K562 (cell line): Measurements from ENCODE around the gene NCMAP.

ENCODE experiments used
- RBM15 ChIP-seq: fragments of 200-400 bp; formaldehyde crosslinking; IDR thresholded peaks from 2 replicates; pipeline ENCODE4 v1.6.1; 2018; ENCODE audit warnings: mild to moderate bottlenecking, low read length, moderate library complexity; ENCODE audit not compliant: insufficient read depth
- ZFP30 ChIP-seq: fragments of 250-450 bp; sonication (Bioruptor Pico); IDR thresholded peaks from 2 replicates; pipeline ENCODE4 v1.8.0; 2022; ENCODE audit warnings: moderate library complexity, mild to moderate bottlenecking, inconsistent platforms, borderline replicate concordance
- ZKSCAN8 ChIP-seq: fragments of 200-800 bp; sonication (Bioruptor generic); IDR thresholded peaks from 2 replicates; pipeline ENCODE4 v1.6.1; 2016; ENCODE audit warnings: missing genetic modification characterization, missing compliant biosample characterization
- TF ChIP-seq, protein P1 (sequence below): sonication (generic); formaldehyde crosslinking; IDR thresholded peaks from 2 replicates; pipeline ENCODE4 v1.8.1; 2023; ENCODE audit warnings: mild to moderate bottlenecking, missing genetic modification reagents
- TF ChIP-seq, protein P2 (sequence below), 3 experiments: IDR thresholded peaks in 2 of 3; conservative IDR thresholded peaks in 1 of 3; 2 replicates each; pipeline ENCODE4 v1.5.1; 2011 to 2012; ENCODE audit warnings: low read length in 3 of 3, mild to moderate bottlenecking in 3 of 3, control low read depth in 2 of 3, improper control_type of control experiment in 1 of 3, inconsistent platforms in 1 of 3, low read depth in 1 of 3, mixed read lengths in 1 of 3, moderate library complexity in 1 of 3; ENCODE audit not compliant: insufficient read depth in 2 of 3
- TF ChIP-seq, protein P3 (sequence below): conservative IDR thresholded peaks from 2 replicates; pipeline ENCODE4 v1.6.1; 2011; ENCODE audit warnings: low read depth, mild to moderate bottlenecking, low read length; ENCODE audit not compliant: control insufficient read depth
- TF ChIP-seq, protein P4 (sequence below): sonication (generic); formaldehyde crosslinking; IDR thresholded peaks from 2 replicates; pipeline ENCODE4 v1.8.0; 2022; ENCODE audit warnings: mild to moderate bottlenecking, missing genetic modification reagents

GRCh38 chr1:24578846-24579245 is 23.0 kb downstream of the NCMAP start:
- no peak for TF ChIP-seq ZKSCAN8
- TF ChIP-seq, protein P1, sequence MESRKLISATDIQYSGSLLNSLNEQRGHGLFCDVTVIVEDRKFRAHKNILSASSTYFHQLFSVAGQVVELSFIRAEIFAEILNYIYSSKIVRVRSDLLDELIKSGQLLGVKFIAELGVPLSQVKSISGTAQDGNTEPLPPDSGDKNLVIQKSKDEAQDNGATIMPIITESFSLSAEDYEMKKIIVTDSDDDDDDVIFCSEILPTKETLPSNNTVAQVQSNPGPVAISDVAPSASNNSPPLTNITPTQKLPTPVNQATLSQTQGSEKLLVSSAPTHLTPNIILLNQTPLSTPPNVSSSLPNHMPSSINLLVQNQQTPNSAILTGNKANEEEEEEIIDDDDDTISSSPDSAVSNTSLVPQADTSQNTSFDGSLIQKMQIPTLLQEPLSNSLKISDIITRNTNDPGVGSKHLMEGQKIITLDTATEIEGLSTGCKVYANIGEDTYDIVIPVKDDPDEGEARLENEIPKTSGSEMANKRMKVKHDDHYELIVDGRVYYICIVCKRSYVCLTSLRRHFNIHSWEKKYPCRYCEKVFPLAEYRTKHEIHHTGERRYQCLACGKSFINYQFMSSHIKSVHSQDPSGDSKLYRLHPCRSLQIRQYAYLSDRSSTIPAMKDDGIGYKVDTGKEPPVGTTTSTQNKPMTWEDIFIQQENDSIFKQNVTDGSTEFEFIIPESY (CRISPR knock-in tag), result no peak
- TF ChIP-seq, protein P2, sequence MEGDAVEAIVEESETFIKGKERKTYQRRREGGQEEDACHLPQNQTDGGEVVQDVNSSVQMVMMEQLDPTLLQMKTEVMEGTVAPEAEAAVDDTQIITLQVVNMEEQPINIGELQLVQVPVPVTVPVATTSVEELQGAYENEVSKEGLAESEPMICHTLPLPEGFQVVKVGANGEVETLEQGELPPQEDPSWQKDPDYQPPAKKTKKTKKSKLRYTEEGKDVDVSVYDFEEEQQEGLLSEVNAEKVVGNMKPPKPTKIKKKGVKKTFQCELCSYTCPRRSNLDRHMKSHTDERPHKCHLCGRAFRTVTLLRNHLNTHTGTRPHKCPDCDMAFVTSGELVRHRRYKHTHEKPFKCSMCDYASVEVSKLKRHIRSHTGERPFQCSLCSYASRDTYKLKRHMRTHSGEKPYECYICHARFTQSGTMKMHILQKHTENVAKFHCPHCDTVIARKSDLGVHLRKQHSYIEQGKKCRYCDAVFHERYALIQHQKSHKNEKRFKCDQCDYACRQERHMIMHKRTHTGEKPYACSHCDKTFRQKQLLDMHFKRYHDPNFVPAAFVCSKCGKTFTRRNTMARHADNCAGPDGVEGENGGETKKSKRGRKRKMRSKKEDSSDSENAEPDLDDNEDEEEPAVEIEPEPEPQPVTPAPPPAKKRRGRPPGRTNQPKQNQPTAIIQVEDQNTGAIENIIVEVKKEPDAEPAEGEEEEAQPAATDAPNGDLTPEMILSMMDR (IDR thresholded peaks at IDR 0.05 in 2 of 3, conservative IDR thresholded peaks at IDR 0.05 in 1 of 3; ENCODE audit: insufficient read depth in 2 of 3, low read depth in 1 of 3, low read length in 3 of 3), result no peak
- TF ChIP-seq, protein P3, sequence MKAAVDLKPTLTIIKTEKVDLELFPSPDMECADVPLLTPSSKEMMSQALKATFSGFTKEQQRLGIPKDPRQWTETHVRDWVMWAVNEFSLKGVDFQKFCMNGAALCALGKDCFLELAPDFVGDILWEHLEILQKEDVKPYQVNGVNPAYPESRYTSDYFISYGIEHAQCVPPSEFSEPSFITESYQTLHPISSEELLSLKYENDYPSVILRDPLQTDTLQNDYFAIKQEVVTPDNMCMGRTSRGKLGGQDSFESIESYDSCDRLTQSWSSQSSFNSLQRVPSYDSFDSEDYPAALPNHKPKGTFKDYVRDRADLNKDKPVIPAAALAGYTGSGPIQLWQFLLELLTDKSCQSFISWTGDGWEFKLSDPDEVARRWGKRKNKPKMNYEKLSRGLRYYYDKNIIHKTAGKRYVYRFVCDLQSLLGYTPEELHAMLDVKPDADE, result no peak
- TF ChIP-seq, protein P4, sequence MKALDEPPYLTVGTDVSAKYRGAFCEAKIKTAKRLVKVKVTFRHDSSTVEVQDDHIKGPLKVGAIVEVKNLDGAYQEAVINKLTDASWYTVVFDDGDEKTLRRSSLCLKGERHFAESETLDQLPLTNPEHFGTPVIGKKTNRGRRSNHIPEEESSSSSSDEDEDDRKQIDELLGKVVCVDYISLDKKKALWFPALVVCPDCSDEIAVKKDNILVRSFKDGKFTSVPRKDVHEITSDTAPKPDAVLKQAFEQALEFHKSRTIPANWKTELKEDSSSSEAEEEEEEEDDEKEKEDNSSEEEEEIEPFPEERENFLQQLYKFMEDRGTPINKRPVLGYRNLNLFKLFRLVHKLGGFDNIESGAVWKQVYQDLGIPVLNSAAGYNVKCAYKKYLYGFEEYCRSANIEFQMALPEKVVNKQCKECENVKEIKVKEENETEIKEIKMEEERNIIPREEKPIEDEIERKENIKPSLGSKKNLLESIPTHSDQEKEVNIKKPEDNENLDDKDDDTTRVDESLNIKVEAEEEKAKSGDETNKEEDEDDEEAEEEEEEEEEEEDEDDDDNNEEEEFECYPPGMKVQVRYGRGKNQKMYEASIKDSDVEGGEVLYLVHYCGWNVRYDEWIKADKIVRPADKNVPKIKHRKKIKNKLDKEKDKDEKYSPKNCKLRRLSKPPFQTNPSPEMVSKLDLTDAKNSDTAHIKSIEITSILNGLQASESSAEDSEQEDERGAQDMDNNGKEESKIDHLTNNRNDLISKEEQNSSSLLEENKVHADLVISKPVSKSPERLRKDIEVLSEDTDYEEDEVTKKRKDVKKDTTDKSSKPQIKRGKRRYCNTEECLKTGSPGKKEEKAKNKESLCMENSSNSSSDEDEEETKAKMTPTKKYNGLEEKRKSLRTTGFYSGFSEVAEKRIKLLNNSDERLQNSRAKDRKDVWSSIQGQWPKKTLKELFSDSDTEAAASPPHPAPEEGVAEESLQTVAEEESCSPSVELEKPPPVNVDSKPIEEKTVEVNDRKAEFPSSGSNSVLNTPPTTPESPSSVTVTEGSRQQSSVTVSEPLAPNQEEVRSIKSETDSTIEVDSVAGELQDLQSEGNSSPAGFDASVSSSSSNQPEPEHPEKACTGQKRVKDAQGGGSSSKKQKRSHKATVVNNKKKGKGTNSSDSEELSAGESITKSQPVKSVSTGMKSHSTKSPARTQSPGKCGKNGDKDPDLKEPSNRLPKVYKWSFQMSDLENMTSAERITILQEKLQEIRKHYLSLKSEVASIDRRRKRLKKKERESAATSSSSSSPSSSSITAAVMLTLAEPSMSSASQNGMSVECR (CRISPR knock-in tag), result no peak
- no peak for TF ChIP-seq ZFP30 (CRISPR knock-in tag)
- no peak for TF ChIP-seq RBM15
